ENCODE measurements around the gene C16orf74.

Gene C16orf74

GRCh38 chr16:85695196-85696128, 55.4 kb downstream of the C16orf74 start:
- DNase-seq (ENCODE audit: low spot score) = no peak

DNA sequence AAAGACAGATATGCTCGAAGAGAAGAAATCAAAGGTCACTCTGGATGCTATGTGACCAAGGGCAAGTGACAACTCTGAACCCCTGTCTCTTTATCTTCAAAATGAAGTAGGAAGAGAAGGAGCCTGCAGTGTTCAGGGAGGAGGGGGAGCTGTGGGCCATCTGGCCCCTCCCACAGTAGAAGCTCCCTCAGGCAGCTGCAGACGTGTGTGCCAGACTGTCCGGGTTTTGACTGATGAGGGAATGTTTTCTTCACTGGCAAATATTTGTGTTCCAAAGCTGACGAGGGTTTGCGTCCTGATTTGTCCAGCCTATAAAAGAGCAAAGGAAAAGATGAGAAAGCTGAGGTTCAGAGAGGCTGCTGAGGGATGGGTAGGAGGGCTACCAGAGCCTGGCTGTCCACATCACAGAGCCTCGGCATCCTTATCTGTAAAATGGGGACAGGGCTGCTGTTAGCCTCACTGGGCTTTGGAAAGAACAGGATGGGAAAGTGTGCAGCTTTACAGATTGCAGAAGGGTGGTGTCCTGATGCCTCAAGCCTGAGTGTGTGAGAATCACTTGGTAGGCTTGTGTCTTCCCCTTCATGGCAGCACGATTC, 60.3 kb downstream of the C16orf74 start:
- no peak for DNase-seq (ENCODE audit: low spot score)

GRCh38 chr16:85689950-85690320, 61.0 kb downstream of the C16orf74 start:
- no peak for DNase-seq (ENCODE audit: low spot score)

- DNase-seq (ENCODE audit: low spot score) = no peak
These were observed 61.5 kb downstream of the C16orf74 start for GRCh38 chr16:85689285-85689949.

DNA sequence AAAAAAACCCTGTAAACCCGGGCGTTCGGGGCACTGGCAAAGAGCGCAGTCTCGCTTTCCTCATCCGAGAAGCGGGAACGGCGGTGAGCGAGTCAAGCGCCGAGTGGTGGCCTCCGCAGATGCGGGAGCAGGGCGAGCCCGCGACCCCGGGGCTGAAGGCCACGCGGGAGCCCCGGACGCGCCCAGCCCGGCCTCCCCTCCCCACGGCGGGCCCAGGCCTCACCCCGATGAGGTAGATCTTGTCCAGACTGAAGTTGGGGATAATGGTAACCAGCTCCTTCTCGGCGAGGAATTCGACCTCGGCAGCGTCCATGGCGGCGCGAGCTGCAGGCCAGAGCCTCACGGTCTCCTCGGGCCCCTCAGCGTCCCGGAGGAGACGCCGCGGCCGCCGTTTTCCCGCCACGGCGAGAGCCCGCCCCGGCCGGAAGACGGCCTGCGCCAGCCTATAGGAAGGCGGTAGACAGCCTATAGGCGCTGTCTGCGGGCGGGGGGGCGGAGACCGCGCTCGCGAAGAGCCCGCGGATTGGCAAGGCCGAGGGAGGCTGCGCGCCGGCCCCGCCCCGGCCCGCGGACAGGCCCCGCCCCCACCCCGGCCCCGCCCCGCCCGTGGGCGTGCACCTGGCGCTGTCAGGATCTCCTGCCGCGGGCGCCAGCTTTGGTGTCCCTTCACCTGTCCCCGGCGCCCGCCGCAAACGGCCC, 62.2 kb downstream of the C16orf74 start, which contains the start of gene GINS2:
TSS of gene GINS2 (minus strand) at position 369 of the 699 bp plus-strand sequence. CDS start at position 313, 56 bp downstream.
- peak; percentile 93 for DNase-seq (ENCODE audit: low spot score)

GRCh38 chr16:85687651-85688471, 63.0 kb downstream of the C16orf74 start:
- no peak for DNase-seq (ENCODE audit: low spot score)

- no peak for DNase-seq (ENCODE audit: low spot score)
These were observed 63.8 kb downstream of the C16orf74 start for GRCh38 chr16:85686912-85687591.

- DNase-seq (ENCODE audit: low spot score) = no peak
These were observed 65.6 kb downstream of the C16orf74 start for GRCh38 chr16:85685251-85685650.

DNA sequence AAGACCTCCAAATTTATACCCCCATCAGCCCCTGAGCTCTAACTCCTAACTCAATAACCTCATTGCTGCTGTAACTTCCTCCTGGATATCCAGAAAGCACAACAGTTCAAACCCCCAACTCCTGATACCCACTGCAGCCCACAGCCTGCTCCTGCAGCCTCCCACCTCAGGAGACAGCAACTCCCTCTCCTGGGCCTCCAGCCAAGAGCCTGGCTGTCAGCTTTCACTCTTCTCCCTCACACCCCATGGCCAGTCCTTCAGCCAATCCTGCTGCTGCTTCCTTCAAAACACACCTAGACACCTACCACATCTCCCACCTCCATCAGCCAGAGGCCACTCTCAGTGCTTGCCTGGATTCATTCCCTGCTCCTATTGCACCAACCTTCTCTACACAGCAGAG, 67.5 kb downstream of the C16orf74 start:
- DNase-seq (ENCODE audit: low spot score) = no peak

GRCh38 chr16:85682516-85682915, 68.4 kb downstream of the C16orf74 start:
- DNase-seq (ENCODE audit: low spot score) = no peak

- no peak for DNase-seq (ENCODE audit: low spot score)
These were observed 69.6 kb downstream of the C16orf74 start for GRCh38 chr16:85681255-85681654.

DNA sequence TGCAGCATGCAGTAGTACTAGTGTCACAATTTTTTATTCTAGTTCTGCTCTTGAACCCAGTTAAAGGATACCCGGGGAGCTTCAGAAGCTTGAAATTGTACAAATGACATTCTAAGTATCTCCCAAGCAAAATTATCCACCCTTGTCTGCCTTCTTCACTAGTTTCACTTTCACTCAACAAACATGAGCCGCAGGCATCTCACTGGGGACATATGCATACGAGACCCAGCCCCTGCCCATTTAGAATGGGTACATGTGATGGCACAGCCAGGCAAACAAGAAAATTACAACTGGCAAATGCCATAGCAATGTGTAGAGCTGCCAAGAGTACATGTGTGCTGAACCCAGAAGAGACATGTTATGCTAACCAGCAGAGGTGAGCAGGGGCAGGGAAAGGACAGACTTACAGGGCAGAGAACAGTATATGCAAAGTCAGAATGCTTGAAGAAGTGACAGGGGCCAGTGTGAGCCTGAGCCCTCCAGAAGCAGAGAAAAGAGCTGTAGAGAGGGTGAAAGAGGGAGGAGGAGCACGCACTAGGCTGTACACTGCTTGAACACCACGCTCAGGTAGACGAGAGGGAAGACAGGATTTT, 70.4 kb downstream of the C16orf74 start:
- no peak for DNase-seq (ENCODE audit: low spot score)

DNA sequence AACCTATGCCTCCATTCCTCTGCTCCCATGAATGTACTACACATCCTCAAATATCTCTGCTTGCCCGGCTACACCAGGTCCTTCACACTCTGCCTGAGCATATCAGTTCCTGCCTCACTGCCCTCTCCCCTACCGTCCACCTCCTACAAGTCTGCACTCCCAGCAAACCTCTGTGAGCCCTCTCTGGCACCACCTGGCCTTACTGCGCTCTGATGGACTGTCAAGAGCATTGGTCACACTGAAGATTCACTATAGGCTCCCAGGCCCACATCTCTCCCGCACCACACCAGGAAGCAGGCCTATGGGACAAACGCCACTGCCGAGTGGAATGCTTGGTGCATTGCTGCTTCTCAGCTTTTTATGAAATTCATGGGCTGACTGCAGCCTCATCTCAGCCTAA, 71.0 kb downstream of the C16orf74 start:
- DNase-seq (ENCODE audit: low spot score) = no peak

- DNase-seq (ENCODE audit: low spot score) = no peak
These were observed 72.1 kb downstream of the C16orf74 start for GRCh38 chr16:85678821-85679220.

DNA sequence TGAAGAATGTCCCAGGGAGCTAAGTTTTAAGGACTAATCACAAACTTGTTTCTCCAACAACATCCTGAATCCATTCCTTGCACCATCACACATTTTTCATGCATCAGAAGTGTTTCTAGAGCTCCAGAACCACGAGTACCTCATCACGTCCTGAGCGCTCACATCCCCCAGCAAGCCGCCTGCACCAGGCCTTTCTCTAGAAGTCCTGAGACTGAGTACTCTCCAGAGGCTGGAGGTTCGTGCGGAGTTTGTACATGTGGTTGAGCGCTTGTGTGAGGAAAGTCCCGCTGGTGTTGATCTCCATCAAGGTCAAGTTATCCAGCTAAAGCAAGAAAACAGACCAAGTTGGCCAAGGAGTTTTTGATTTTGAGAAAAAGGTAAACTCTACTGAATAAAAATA, 72.9 kb downstream of the C16orf74 start:
- no peak for DNase-seq (ENCODE audit: low spot score)

GRCh38 chr16:85677383-85677967, 73.4 kb downstream of the C16orf74 start:
- DNase-seq (ENCODE audit: low spot score) = no peak

- DNase-seq (ENCODE audit: low spot score) = no peak
These were observed 74.4 kb downstream of the C16orf74 start for GRCh38 chr16:85676466-85676865.

DNA sequence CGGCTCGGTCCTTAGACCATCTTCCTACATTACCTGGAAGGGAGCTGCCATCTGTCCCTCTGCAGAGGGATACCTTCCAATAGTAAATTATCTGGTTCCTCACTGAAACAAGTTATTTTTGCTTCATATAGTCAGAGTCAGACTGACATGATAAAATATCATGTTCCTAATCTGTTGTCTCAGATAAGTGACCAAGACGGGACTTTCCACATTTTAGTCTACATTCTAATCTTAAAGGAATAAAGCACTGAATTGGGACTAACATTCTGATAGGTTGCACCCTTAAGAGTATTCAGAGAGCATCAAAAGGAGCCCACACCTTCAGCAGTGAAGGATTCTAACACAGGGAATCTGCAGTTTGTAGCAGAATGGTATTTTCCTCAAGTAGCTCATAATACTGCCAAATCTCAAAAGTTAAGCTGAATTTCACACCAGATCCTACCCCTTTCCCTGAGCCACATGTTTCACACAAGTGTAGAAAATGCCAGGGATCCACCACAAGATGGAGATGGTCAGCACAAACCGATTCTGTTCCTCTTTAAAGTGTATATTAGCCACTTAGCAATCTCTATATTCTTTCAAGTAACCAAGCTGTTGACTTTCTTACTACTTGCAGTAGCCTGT, 75.5 kb downstream of the C16orf74 start:
- DNase-seq (ENCODE audit: low spot score) = no peak

GRCh38 chr16:85674828-85675227, 76.1 kb downstream of the C16orf74 start:
- DNase-seq (ENCODE audit: low spot score) = no peak

GRCh38 chr16:85674418-85674755, 76.5 kb downstream of the C16orf74 start:
- no peak for DNase-seq (ENCODE audit: low spot score)

All from CD4-positive, alpha-beta T cell treated with Interleukin-6 at 100 ng/mL for 8 hours (primary cell).